ENCODE data around the gene NEMP1.

Gene NEMP1

GRCh38 chr12:57040750-57041149 lies 37.8 kb downstream of the NEMP1 start:
- no peak for TF ChIP-seq CTCF (IDR thresholded peaks at IDR 0.05; ENCODE audit: unreplicated experiment in 3 of 3)
- H3K36me3 Mint-ChIP-seq (ENCODE audit: low read depth), result no peaks in the 10 kb centered on the region
- no peak overlapping the region for H3K27ac Mint-ChIP-seq
- peaks cover 5% of the 10 kb centered on the region for H3K4me1 Mint-ChIP-seq
- no peak overlapping the region for H3K4me3 Mint-ChIP-seq
- no peaks in the 10 kb centered on the region for H3K9me3 Mint-ChIP-seq
- H3K27me3 Mint-ChIP-seq (ENCODE audit: low read depth), result peaks cover 22% of the 10 kb centered on the region

- Mint-ChIP-seq H3K36me3 (ENCODE audit: low read depth) (no peaks in the 10 kb centered on the region), H3K27me3 (ENCODE audit: low read depth) (peaks cover 23% of the 10 kb centered on the region), H3K4me1 (peaks cover 5% of the 10 kb centered on the region), H3K27ac (no peak overlapping the region), H3K9me3 (no peaks in the 10 kb centered on the region), H3K4me3 (no peak overlapping the region)
- TF ChIP-seq CTCF (IDR thresholded peaks at IDR 0.05; ENCODE audit: unreplicated experiment in 3 of 3), result no peak
These were observed 38.4 kb downstream of the NEMP1 start for GRCh38 chr12:57040211-57040610.

GRCh38 chr12:57039016-57039798 lies 39.4 kb downstream of the NEMP1 start:
- Mint-ChIP-seq H3K27me3 (ENCODE audit: low read depth) (peaks cover 28% of the 10 kb centered on the region), H3K36me3 (ENCODE audit: low read depth) (no peaks in the 10 kb centered on the region), H3K4me3 (no peak overlapping the region), H3K27ac (no peak overlapping the region), H3K9me3 (no peaks in the 10 kb centered on the region), H3K4me1 (peaks cover 5% of the 10 kb centered on the region)
- no peak for TF ChIP-seq CTCF (IDR thresholded peaks at IDR 0.05; ENCODE audit: unreplicated experiment in 3 of 3)

- Mint-ChIP-seq H3K9me3 (no peaks in the 10 kb centered on the region), H3K27me3 (ENCODE audit: low read depth) (peaks cover 32% of the 10 kb centered on the region), H3K4me3 (no peak overlapping the region), H3K36me3 (ENCODE audit: low read depth) (no peaks in the 10 kb centered on the region), H3K4me1 (peaks cover 5% of the 10 kb centered on the region), H3K27ac (no peak overlapping the region)
- TF ChIP-seq CTCF (IDR thresholded peaks at IDR 0.05; ENCODE audit: unreplicated experiment in 3 of 3), result no peak
These were observed 41.3 kb downstream of the NEMP1 start for GRCh38 chr12:57037264-57037663.

GRCh38 chr12:57033431-57033830 lies 45.2 kb downstream of the NEMP1 start:
- no peak for TF ChIP-seq CTCF (IDR thresholded peaks at IDR 0.05; ENCODE audit: unreplicated experiment in 3 of 3)
- Mint-ChIP-seq H3K27ac (no peak overlapping the region), H3K4me1 (no peaks in the 10 kb centered on the region), H3K9me3 (no peaks in the 10 kb centered on the region), H3K4me3 (no peak overlapping the region), H3K36me3 (ENCODE audit: low read depth) (no peaks in the 10 kb centered on the region), H3K27me3 (ENCODE audit: low read depth) (peaks cover 31% of the 10 kb centered on the region)

GRCh38 chr12:57031789-57032188 lies 46.8 kb downstream of the NEMP1 start:
- H3K4me1 Mint-ChIP-seq, result peaks cover 9% of the 10 kb centered on the region
- TF ChIP-seq CTCF (IDR thresholded peaks at IDR 0.05; ENCODE audit: unreplicated experiment in 3 of 3), result no peak
- peaks cover 35% of the 10 kb centered on the region for H3K27me3 Mint-ChIP-seq (ENCODE audit: low read depth)
- H3K9me3 Mint-ChIP-seq, result no peaks in the 10 kb centered on the region
- no peak overlapping the region for H3K27ac Mint-ChIP-seq
- H3K36me3 Mint-ChIP-seq (ENCODE audit: low read depth), result no peaks in the 10 kb centered on the region
- H3K4me3 Mint-ChIP-seq, result no peak overlapping the region
